Measurements from ENCODE around the gene TAPT1. TPM values are rescaled to one million over a fixed set of nuclear protein-coding genes. Genes with fewer than 3 reads are reported as not detected.

Gene TAPT1
- total RNA-seq, 3 donors from 2014 or later, result 39.7 to 52.5 (median 43.0) TPM

- H3K27me3 ChIP-seq, result no peaks in the 10 kb centered on the region
- intact Hi-C loops (cut with DNase I; ENCODE audit: low total_unique reads), result no loop called here
- no peak overlapping the region for H3K4me3 ChIP-seq
- DNase-seq (ENCODE audit: low spot score in 2 of 2), result no peak
- TF ChIP-seq POLR2AphosphoS5 (IDR thresholded peaks at IDR 0.05) (no peak), CTCF (IDR thresholded peaks at IDR 0.05) (no peak), POLR2A (IDR thresholded peaks at IDR 0.05) (no peak)
- H3K36me3 ChIP-seq, result no peaks in the 10 kb centered on the region
- no peaks in the 10 kb centered on the region for H3K9me3 ChIP-seq
- H3K27ac ChIP-seq, result no peak overlapping the region
- no peaks in the 10 kb centered on the region for H3K4me1 ChIP-seq
Observed at GRCh38 chr4:16262188-16262587, 35.9 kb upstream of the TAPT1 start.

- DNase-seq (ENCODE audit: low spot score in 2 of 2), result no peak
- Histone ChIP-seq H3K36me3 (no peaks in the 10 kb centered on the region), H3K9me3 (no peaks in the 10 kb centered on the region), H3K27ac (no peak overlapping the region), H3K27me3 (no peaks in the 10 kb centered on the region), H3K4me1 (no peaks in the 10 kb centered on the region), H3K4me3 (no peak overlapping the region)
- TF ChIP-seq POLR2AphosphoS5 (IDR thresholded peaks at IDR 0.05) (no peak), POLR2A (IDR thresholded peaks at IDR 0.05) (no peak), CTCF (IDR thresholded peaks at IDR 0.05) (no peak)
- intact Hi-C loops (cut with DNase I; ENCODE audit: low total_unique reads), result no loop called here
Observed at GRCh38 chr4:16261313-16261878, 35.1 kb upstream of the TAPT1 start.

- no peak for TF ChIP-seq CTCF (IDR thresholded peaks at IDR 0.05)
- no peak for TF ChIP-seq POLR2A (IDR thresholded peaks at IDR 0.05)
- no peak for TF ChIP-seq POLR2AphosphoS5 (IDR thresholded peaks at IDR 0.05)
- H3K27me3 ChIP-seq, result no peaks in the 10 kb centered on the region
- no peaks in the 10 kb centered on the region for H3K4me1 ChIP-seq
- no peaks in the 10 kb centered on the region for H3K9me3 ChIP-seq
- no peak overlapping the region for H3K4me3 ChIP-seq
- H3K27ac ChIP-seq, result no peak overlapping the region
- intact Hi-C loops (cut with DNase I; ENCODE audit: low total_unique reads), result no loop called here
- no peaks in the 10 kb centered on the region for H3K36me3 ChIP-seq
- no peak for DNase-seq (ENCODE audit: low spot score in 2 of 2)
Observed at GRCh38 chr4:16259889-16260246, 33.6 kb upstream of the TAPT1 start.

GRCh38 chr4:16259241-16259888, 33.1 kb upstream of the TAPT1 start:
- intact Hi-C loops (cut with DNase I; ENCODE audit: low total_unique reads), result no loop called here
- no peak overlapping the region for H3K4me3 ChIP-seq
- no peak for DNase-seq (ENCODE audit: low spot score in 2 of 2)
- no peaks in the 10 kb centered on the region for H3K4me1 ChIP-seq
- H3K27ac ChIP-seq, result no peak overlapping the region
- TF ChIP-seq POLR2AphosphoS5 (IDR thresholded peaks at IDR 0.05) (no peak), CTCF (IDR thresholded peaks at IDR 0.05) (no peak), POLR2A (IDR thresholded peaks at IDR 0.05) (no peak)
- no peaks in the 10 kb centered on the region for H3K27me3 ChIP-seq
- no peaks in the 10 kb centered on the region for H3K36me3 ChIP-seq
- no peaks in the 10 kb centered on the region for H3K9me3 ChIP-seq

- Histone ChIP-seq H3K36me3 (no peaks in the 10 kb centered on the region), H3K27ac (no peak overlapping the region), H3K4me1 (no peaks in the 10 kb centered on the region), H3K4me3 (no peak overlapping the region), H3K27me3 (no peaks in the 10 kb centered on the region), H3K9me3 (no peaks in the 10 kb centered on the region)
- intact Hi-C loops (cut with DNase I; ENCODE audit: low total_unique reads), result no loop called here
- DNase-seq (ENCODE audit: low spot score in 2 of 2), result no peak
- TF ChIP-seq POLR2A (IDR thresholded peaks at IDR 0.05) (no peak), POLR2AphosphoS5 (IDR thresholded peaks at IDR 0.05) (no peak), CTCF (IDR thresholded peaks at IDR 0.05) (no peak)
Observed at GRCh38 chr4:16257611-16258010, 31.3 kb upstream of the TAPT1 start.
